Inflammatory macrophage (primary cell): Measurements from ENCODE around the gene NMNAT2.

Experiments
- DNase-seq, 2 donors: peaks; one replicate each; pipeline ENCODE4 v3.0.0-alpha.2; 2020 to 2022

Gene NMNAT2

GRCh38 chr1:183363972-183364371 lies 54.2 kb downstream of the NMNAT2 start:
- peak; percentile 93 to 100 for DNase-seq

GRCh38 chr1:183361081-183361480 lies 57.1 kb downstream of the NMNAT2 start:
- DNase-seq, result no peak

- no peak for DNase-seq
Observed at GRCh38 chr1:183360473-183360872, 57.7 kb downstream of the NMNAT2 start.

- no peak for DNase-seq
Observed at GRCh38 chr1:183356534-183357182, 61.5 kb downstream of the NMNAT2 start.

- no peak for DNase-seq
Observed at GRCh38 chr1:183355797-183356196, 62.4 kb downstream of the NMNAT2 start.

- no peak for DNase-seq
Observed at GRCh38 chr1:183355181-183355580, 63.0 kb downstream of the NMNAT2 start.

GRCh38 chr1:183353597-183353996 lies 64.6 kb downstream of the NMNAT2 start:
- DNase-seq, result no peak

- DNase-seq, result no peak
Observed at GRCh38 chr1:183349201-183349711, 68.9 kb downstream of the NMNAT2 start.

- peak in 1 of 2 donors; percentile 7 for DNase-seq
Observed at GRCh38 chr1:183346276-183346732, 71.9 kb downstream of the NMNAT2 start.

GRCh38 chr1:183339556-183340167 lies 78.5 kb downstream of the NMNAT2 start:
- DNase-seq, result no peak

GRCh38 chr1:183331091-183331742 lies 87.0 kb downstream of the NMNAT2 start:
- DNase-seq, result no peak

GRCh38 chr1:183330335-183330734 lies 87.8 kb downstream of the NMNAT2 start:
- DNase-seq, result no peak

GRCh38 chr1:183328371-183328770 lies 89.8 kb downstream of the NMNAT2 start:
- no peak for DNase-seq

- no peak for DNase-seq
Observed at GRCh38 chr1:183327434-183328290, 90.5 kb downstream of the NMNAT2 start.

- DNase-seq, result no peak
Observed at GRCh38 chr1:183323849-183324683, 94.1 kb downstream of the NMNAT2 start.

GRCh38 chr1:183319606-183320005 lies 98.6 kb downstream of the NMNAT2 start:
- no peak for DNase-seq

GRCh38 chr1:183319051-183319450 lies 99.1 kb downstream of the NMNAT2 start:
- no peak for DNase-seq

- peak; percentile 24 to 63 for DNase-seq
Observed at GRCh38 chr1:183318433-183318832, 99.7 kb downstream of the NMNAT2 start.

GRCh38 chr1:183315991-183316758 lies 102.0 kb downstream of the NMNAT2 start:
- DNase-seq, result no peak

GRCh38 chr1:183313063-183313462 lies 105.1 kb downstream of the NMNAT2 start:
- no peak for DNase-seq
